ENCODE measurements around the gene TBX2.

- TF ChIP-seq CTCF (IDR thresholded peaks at IDR 0.05) (no peak), POLR2A (IDR thresholded peaks at IDR 0.05) (no peak)
Measured at GRCh38 chr17:61412860-61413660, 13.4 kb downstream of the TBX2 start.

All from adrenal gland (tissue), 5 donors.